HepG2 (cell line): ENCODE data around the gene ANKS1A. TPM values are rescaled to one million over a fixed set of nuclear protein-coding genes. Genes with fewer than 3 reads are reported as not detected.
A peak's percentile ranks its signal among the peaks of the same experiment; 100 is the strongest.

ENCODE experiments used
- CREB1 ChIP-seq, 2 experiments: fragments of 450-650 bp in 1 of 2; IDR thresholded peaks; 2 replicates each; pipeline ENCODE4 v1.6.1; 2016 to 2017; ENCODE audit warnings: control low read depth in 1 of 2, mild to moderate bottlenecking in 1 of 2, missing compliant biosample characterization in 1 of 2, missing genetic modification characterization in 1 of 2
- DMAP1 ChIP-seq: IDR thresholded peaks from 2 replicates; pipeline ENCODE4 v1.6.1; 2016
- ERF ChIP-seq: IDR thresholded peaks from 2 replicates; pipeline ENCODE4 v1.6.1; 2018; ENCODE audit warnings: missing biosample characterization, missing genetic modification reagents
- FOXO4 ChIP-seq: sonication (generic); formaldehyde crosslinking; conservative IDR thresholded peaks from 2 replicates; pipeline ENCODE4 v1.8.1; 2023; ENCODE audit warnings: missing genetic modification reagents
- HHEX ChIP-seq: IDR thresholded peaks from 2 replicates; pipeline ENCODE4 v1.6.1; 2016; ENCODE audit warnings: control low read depth
- HOMEZ ChIP-seq: IDR thresholded peaks from 2 replicates; pipeline ENCODE4 v1.6.1; 2016; ENCODE audit warnings: low read depth
- KDM3A ChIP-seq: IDR thresholded peaks from 2 replicates; pipeline ENCODE4 v1.6.1; 2018; ENCODE audit warnings: low read depth, missing compliant biosample characterization
- MBD4 ChIP-seq: IDR thresholded peaks from 2 replicates; pipeline ENCODE4 v1.6.1; 2012; ENCODE audit warnings: low read length, inconsistent platforms, borderline replicate concordance
- MLX ChIP-seq: IDR thresholded peaks from 2 replicates; pipeline ENCODE4 v1.6.1; 2016
- NR2C2 ChIP-seq: sonication (generic); formaldehyde crosslinking; IDR thresholded peaks from 2 replicates; pipeline ENCODE4 v1.4.0; 2020; ENCODE audit warnings: missing genetic modification reagents, mild to moderate bottlenecking, moderate library complexity, borderline replicate concordance
- RBM39 ChIP-seq: fragments of 200-400 bp; formaldehyde crosslinking; IDR thresholded peaks from one replicate; pipeline ENCODE4 v1.6.1; 2018; ENCODE audit warnings: antibody characterized with exemption, mild to moderate bottlenecking, low read depth, low read length; ENCODE audit not compliant: poor library complexity, severe bottlenecking
- SNRNP70 ChIP-seq: fragments of 200-400 bp; formaldehyde crosslinking; IDR thresholded peaks from 2 replicates; pipeline ENCODE4 v1.6.1; 2017; ENCODE audit warnings: mild to moderate bottlenecking, low read depth, low read length, moderate library complexity
- SP140L ChIP-seq: sonication (generic); formaldehyde crosslinking; IDR thresholded peaks from 2 replicates; pipeline ENCODE4 v1.4.0; 2020; ENCODE audit warnings: missing genetic modification reagents, borderline replicate concordance
- ZEB1 ChIP-seq: IDR thresholded peaks from 2 replicates; pipeline ENCODE4 v1.6.1; 2012; ENCODE audit warnings: mild to moderate bottlenecking, low read depth, inconsistent platforms; ENCODE audit not compliant: insufficient replicate concordance
- ZNF17 ChIP-seq: sonication (generic); formaldehyde crosslinking; IDR thresholded peaks from 2 replicates; pipeline ENCODE4 v1.5.0; 2020; ENCODE audit warnings: mild to moderate bottlenecking, missing genetic modification reagents
- ZNF263 ChIP-seq: sonication (generic); formaldehyde crosslinking; IDR thresholded peaks from 2 replicates; pipeline ENCODE4 v1.4.0; 2020; ENCODE audit warnings: missing genetic modification reagents
- ZNF274 ChIP-seq: sonication (generic); formaldehyde crosslinking; IDR thresholded peaks from 2 replicates; pipeline ENCODE4 v1.5.1; 2020; ENCODE audit warnings: mild to moderate bottlenecking, missing genetic modification reagents
- ZNF329 ChIP-seq: sonication (generic); formaldehyde crosslinking; IDR thresholded peaks from 2 replicates; pipeline ENCODE4 v1.9.0; 2021; ENCODE audit warnings: low read depth, mild to moderate bottlenecking, missing genetic modification reagents
- ZNF431 ChIP-seq: sonication (generic); formaldehyde crosslinking; IDR thresholded peaks from 2 replicates; pipeline ENCODE4 v1.9.0; 2022; ENCODE audit warnings: missing genetic modification reagents, low read depth, mild to moderate bottlenecking, borderline replicate concordance
- ZNF484 ChIP-seq: sonication (generic); formaldehyde crosslinking; IDR thresholded peaks from 2 replicates; pipeline ENCODE4 v1.5.1; 2020; ENCODE audit warnings: mild to moderate bottlenecking, low read depth, missing genetic modification reagents, borderline replicate concordance
- ZNF777 ChIP-seq: sonication (generic); formaldehyde crosslinking; IDR thresholded peaks from 2 replicates; pipeline ENCODE4 v1.4.0; 2020; ENCODE audit warnings: missing genetic modification reagents
- ZNF800 ChIP-seq: sonication (generic); formaldehyde crosslinking; IDR thresholded peaks from 2 replicates; pipeline ENCODE4 v1.4.0; 2020; ENCODE audit warnings: missing genetic modification reagents
- ZNF878 ChIP-seq: sonication (generic); formaldehyde crosslinking; IDR thresholded peaks from 2 replicates; pipeline ENCODE4 v1.8.1; 2023; ENCODE audit warnings: mild to moderate bottlenecking, missing genetic modification reagents, moderate library complexity
- polyA plus RNA-seq, 8 experiments: library from polyadenylated mRNA; depleted of rRNA in 3 of 8; stranded (reverse) in 7 of 8; unstranded in 1 of 8; fragments of >200 nt; fragmentation: Illumina TruSeq in 4 of 8; extraction: Trizol in 4 of 8; gene quantifications; 2 replicates each; pipeline versions ENCODE4 v1.2.1 to v1.2.3, GENCODE V29; 2011 to 2016; ENCODE audit warnings: low read depth in 4 of 8, missing spikeins in 1 of 8, mixed read lengths in 1 of 8; ENCODE audit not compliant: insufficient read depth in 1 of 8
- total RNA-seq, 5 experiments: library from RNA; depleted of rRNA; stranded (reverse); fragments of >200 nt; fragmentation: Illumina TruSeq; extraction: Trizol; gene quantifications; 2 replicates each; pipeline ENCODE4 v1.2.3, GENCODE V29; 2016; ENCODE audit warnings: low read depth in 1 of 5

The ANKS1A gene
- total and polyA plus RNA-seq, 2 of the 13 experiments (the other 11 are each of a cell fraction or from before 2014, with no cell fraction given) = 7.2 to 15.1 TPM

- TF ChIP-seq MBD4 (0 out of 2 replicates have a peak, but pooled peaks have one; percentile 17), ZNF263 (CRISPR knock-in tag) (0 out of 2 replicates have a peak, but pooled peaks have one; percentile 31), ZNF800 (CRISPR knock-in tag) (no peak), ZNF329 (CRISPR knock-in tag) (no peak), ZEB1 (peak; percentile 97), ZNF777 (CRISPR knock-in tag) (peak; percentile 64), CREB1 (IDR thresholded peaks at IDR 0.05) (peak; percentile 97), CREB1 (CRISPR knock-in tag; IDR thresholded peaks at IDR 0.05) (peak; percentile 100), RBM39 (no peak), DMAP1 (CRISPR knock-in tag) (peak; percentile 93), KDM3A (CRISPR knock-in tag) (peak; percentile 73; the same call in 1 of the 2 replicates), ZNF274 (CRISPR knock-in tag) (peak; percentile 89), ZNF878 (CRISPR knock-in tag) (peak; percentile 95), NR2C2 (peak; percentile 89), MLX (CRISPR knock-in tag) (peak; percentile 40; the same call in 1 of the 2 replicates), SNRNP70 (no peak), ERF (CRISPR knock-in tag) (peak; percentile 72; the same call in 1 of the 2 replicates), HHEX (no peak), ZNF17 (no peak), HOMEZ (CRISPR knock-in tag) (peak; percentile 88), ZNF431 (CRISPR knock-in tag) (no peak), FOXO4 (no peak), SP140L (CRISPR knock-in tag) (no peak), ZNF484 (CRISPR knock-in tag) (no peak)
These were observed 1.1 kb upstream of the ANKS1A start, which contains the start of gene TAF11 (continued) for GRCh38 chr6:34887753-34888513.
